T-helper 17 cell (primary cell): Measurements from ENCODE around the gene EEF1A1. TPM values are rescaled to one million over a fixed set of nuclear protein-coding genes. Genes with fewer than 3 reads are reported as not detected.
"Not testable (repeated sequence)": the region's sequence is repeated elsewhere in the genome, so short reads cannot be mapped to it uniquely, and the experiment has no call there.

ENCODE experiments used
- ATAC-seq: fragments of 150-1000 bp; cut with Tn5 transposase; 2 replicates; pipeline ENCODE4 v1.10.0; 2021; ENCODE audit warnings: mild to moderate bottlenecking, moderate library complexity
- DNase-seq, 3 donors: peaks; one replicate each; pipeline versions ENCODE4 v3.0.0 to v3.0.0-alpha.2; 2020 to 2021
- H3K9me3 ChIP-seq: one replicate; pipeline ENCODE4 v1.7.0; 2013; ENCODE audit warnings: low read length, mild to moderate bottlenecking; ENCODE audit not compliant: control insufficient read depth, poor library complexity, severe bottlenecking
- H3K27ac Mint-ChIP-seq: one replicate; pipeline ENCODE4 v1.8.0; 2022; ENCODE audit warnings: mild to moderate bottlenecking, moderate library complexity, mixed read lengths
- H3K27me3 Mint-ChIP-seq: one replicate; pipeline ENCODE4 v1.8.0; 2022; ENCODE audit warnings: mixed read lengths
- H3K36me3 Mint-ChIP-seq: one replicate; pipeline ENCODE4 v1.8.0; 2022; ENCODE audit warnings: low read depth, mixed read lengths
- H3K4me1 Mint-ChIP-seq: one replicate; pipeline ENCODE4 v1.8.0; 2022; ENCODE audit warnings: mild to moderate bottlenecking, mixed read lengths
- H3K4me3 Mint-ChIP-seq: one replicate; pipeline ENCODE4 v1.8.0; 2022; ENCODE audit warnings: mild to moderate bottlenecking, moderate library complexity, mixed read lengths
- total RNA-seq, 4 donors: library from RNA in 2 of 4; stranded (reverse) in 2 of 4; gene quantifications; one replicate each; pipeline ENCODE4 v1.2.3 and lab custom pipeline; 2022 to 2026

EEF1A1 gene
- total RNA-seq, 2 donors from 2014 or later, result 15,315 to 15,954 TPM

DNA sequence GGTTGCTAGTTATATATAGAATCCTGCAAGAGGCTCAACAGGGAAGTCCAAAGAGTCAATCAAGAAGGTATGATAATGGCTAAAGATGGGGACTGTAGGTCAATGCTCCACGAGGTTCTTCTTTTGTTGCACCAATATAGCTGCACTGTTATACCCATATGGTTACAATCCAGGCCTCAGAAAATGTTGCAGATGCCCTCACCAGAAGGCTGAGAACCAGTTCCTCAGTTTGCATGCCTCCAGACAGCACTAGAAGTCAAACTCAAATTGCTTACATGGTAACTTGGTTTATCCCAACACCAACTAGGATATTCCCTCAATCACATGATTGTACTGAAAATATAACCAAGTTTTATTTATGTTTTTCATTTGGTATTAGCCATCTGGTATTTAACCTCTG is 12.1 kb downstream of the EEF1A1 start:
- H3K9me3 ChIP-seq, result no peaks in the 10 kb centered on the region
- DNase-seq (no peak), ATAC-seq (no peak)
- Mint-ChIP-seq H3K4me1 (peaks cover 6% of the 10 kb centered on the region), H3K27me3 (no peaks in the 10 kb centered on the region), H3K36me3 (peaks cover 3% of the 10 kb centered on the region), H3K4me3 (no peak overlapping the region), H3K27ac (no peak overlapping the region)

- Mint-ChIP-seq H3K4me3 (no peak overlapping the region), H3K27me3 (no peaks in the 10 kb centered on the region), H3K4me1 (peaks cover 3% of the 10 kb centered on the region), H3K36me3 (peaks cover 2% of the 10 kb centered on the region), H3K27ac (no peak overlapping the region)
- no peaks in the 10 kb centered on the region for H3K9me3 ChIP-seq
- no peak for DNase-seq
- ATAC-seq, result no peak
Observed at GRCh38 chr6:73506246-73506645, 14.6 kb downstream of the EEF1A1 start.

- not testable (repeated sequence) for H3K4me1 Mint-ChIP-seq, ATAC-seq, DNase-seq
Observed at GRCh38 chr6:73505705-73506104, 15.1 kb downstream of the EEF1A1 start.

GRCh38 chr6:73505142-73505541 is 15.7 kb downstream of the EEF1A1 start:
- Mint-ChIP-seq H3K27ac (no peak overlapping the region), H3K27me3 (no peaks in the 10 kb centered on the region), H3K4me1 (peaks cover 3% of the 10 kb centered on the region), H3K36me3 (peaks cover 2% of the 10 kb centered on the region), H3K4me3 (no peak overlapping the region)
- no peaks in the 10 kb centered on the region for H3K9me3 ChIP-seq
- ATAC-seq (no peak), DNase-seq (no peak)

More at GRCh38 chr6:73505705-73506104, 15.1 kb downstream of the EEF1A1 start:
- not testable (repeated sequence) for H3K36me3 Mint-ChIP-seq, H3K4me3 Mint-ChIP-seq, H3K27me3 Mint-ChIP-seq, H3K9me3 ChIP-seq, H3K27ac Mint-ChIP-seq

DNA sequence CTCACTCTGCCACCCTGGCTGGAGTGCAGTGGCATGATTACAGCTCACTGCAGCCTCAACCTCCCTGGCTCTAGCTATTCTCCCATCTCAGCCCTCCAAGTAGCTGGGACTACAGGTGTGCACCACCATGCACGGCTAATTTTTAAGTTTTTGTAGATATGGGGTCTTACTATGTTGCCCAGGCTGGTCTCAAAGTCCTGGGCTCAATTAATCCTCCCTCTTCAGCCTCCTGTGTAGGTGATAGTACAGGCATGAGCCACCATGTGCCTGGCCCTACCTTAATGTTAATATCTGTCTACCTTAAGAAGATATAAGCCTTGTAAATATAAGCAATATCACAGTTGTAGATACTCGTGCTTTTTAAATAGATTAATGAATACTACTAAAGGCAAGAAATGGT is 16.7 kb downstream of the EEF1A1 start:
- Mint-ChIP-seq H3K27me3 (no peaks in the 10 kb centered on the region), H3K36me3 (peaks cover 2% of the 10 kb centered on the region), H3K4me1 (peaks cover 3% of the 10 kb centered on the region), H3K4me3 (no peak overlapping the region), H3K27ac (peak overlapping the region; percentile 62)
- DNase-seq, result no peak
- no peak for ATAC-seq
- no peaks in the 10 kb centered on the region for H3K9me3 ChIP-seq

DNA sequence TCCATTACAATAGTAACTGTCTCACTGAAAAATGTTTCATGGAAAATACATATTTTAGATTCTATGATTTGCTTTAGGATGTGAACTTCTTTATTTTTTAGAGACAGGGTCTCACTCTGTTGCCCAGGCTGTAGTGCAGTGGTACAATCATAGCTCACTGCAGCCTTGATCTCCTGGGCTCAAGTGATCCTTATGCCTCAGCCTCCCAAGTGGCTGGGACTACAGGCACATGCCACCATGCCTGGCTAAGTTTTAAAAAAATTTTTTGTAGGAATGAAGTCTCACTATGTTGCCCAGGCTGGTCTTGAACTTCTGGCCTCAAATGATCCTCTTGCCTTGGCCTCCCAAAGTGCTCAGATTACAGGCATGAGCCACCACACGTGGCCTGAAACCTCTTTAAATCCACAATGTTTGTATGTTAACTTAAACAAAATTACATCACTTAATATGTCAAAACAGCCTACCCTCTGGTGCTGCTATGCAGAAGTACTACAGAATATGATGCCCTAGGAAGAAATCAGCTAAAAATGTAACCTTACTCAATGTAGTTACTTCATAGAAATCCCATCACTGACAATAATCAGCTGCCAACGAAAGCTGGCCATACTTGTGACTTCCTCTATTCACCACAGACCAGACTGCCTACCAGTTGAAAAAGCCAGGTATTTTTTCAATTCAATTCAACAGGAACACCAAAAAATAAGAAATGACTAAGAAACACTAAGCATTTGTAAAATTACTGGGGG is 17.6 kb downstream of the EEF1A1 start:
- H3K9me3 ChIP-seq, result no peaks in the 10 kb centered on the region
- Mint-ChIP-seq H3K27me3 (no peaks in the 10 kb centered on the region), H3K36me3 (peaks cover 2% of the 10 kb centered on the region), H3K4me3 (no peak overlapping the region), H3K4me1 (peaks cover 3% of the 10 kb centered on the region), H3K27ac (peak overlapping the region; percentile 62)
- no peak for DNase-seq
- no peak for ATAC-seq

- H3K4me1 Mint-ChIP-seq, result no peaks in the 10 kb centered on the region
- ATAC-seq (no peak), DNase-seq (no peak)
- peaks cover 2% of the 10 kb centered on the region for H3K36me3 Mint-ChIP-seq
- no peak overlapping the region for H3K4me3 Mint-ChIP-seq
- no peaks in the 10 kb centered on the region for H3K9me3 ChIP-seq
- no peaks in the 10 kb centered on the region for H3K27me3 Mint-ChIP-seq
- peak overlapping the region; percentile 54 for H3K27ac Mint-ChIP-seq
Observed at GRCh38 chr6:73497915-73498314, 22.9 kb downstream of the EEF1A1 start.

DNA sequence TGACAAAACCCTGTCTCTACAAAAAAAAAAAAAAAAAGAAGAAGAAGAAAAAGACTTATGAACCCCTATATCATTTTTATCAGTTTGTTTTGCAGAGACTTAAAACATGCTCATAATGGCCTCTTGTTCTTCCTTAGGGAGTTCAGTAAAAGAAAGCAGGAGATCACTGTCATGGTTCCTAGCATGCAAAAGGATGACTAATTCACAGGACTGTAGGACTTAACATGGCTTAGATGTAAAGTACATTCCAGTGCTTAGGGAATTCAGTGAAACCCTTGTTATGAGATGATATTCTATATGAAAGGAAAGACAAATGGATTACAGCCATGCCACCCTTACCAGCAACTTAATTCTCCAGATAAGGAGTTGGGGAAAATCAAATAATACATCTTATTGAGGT is 29.5 kb downstream of the EEF1A1 start:
- no peak for ATAC-seq
- H3K4me1 Mint-ChIP-seq, result peaks cover 3% of the 10 kb centered on the region
- DNase-seq, result no peak
- no peaks in the 10 kb centered on the region for H3K9me3 ChIP-seq
- no peak overlapping the region for H3K4me3 Mint-ChIP-seq
- H3K36me3 Mint-ChIP-seq, result peaks cover 2% of the 10 kb centered on the region
- no peaks in the 10 kb centered on the region for H3K27me3 Mint-ChIP-seq
- H3K27ac Mint-ChIP-seq, result peak overlapping the region; percentile 56

- H3K27me3 Mint-ChIP-seq, result no peaks in the 10 kb centered on the region
- ATAC-seq (no peak), DNase-seq (no peak)
- H3K4me3 Mint-ChIP-seq, result no peak overlapping the region
- peaks cover 6% of the 10 kb centered on the region for H3K4me1 Mint-ChIP-seq
- no peaks in the 10 kb centered on the region for H3K9me3 ChIP-seq
- H3K36me3 Mint-ChIP-seq, result peaks cover 2% of the 10 kb centered on the region
- no peak overlapping the region for H3K27ac Mint-ChIP-seq
Observed at GRCh38 chr6:73487473-73487872, 33.4 kb downstream of the EEF1A1 start.

DNA sequence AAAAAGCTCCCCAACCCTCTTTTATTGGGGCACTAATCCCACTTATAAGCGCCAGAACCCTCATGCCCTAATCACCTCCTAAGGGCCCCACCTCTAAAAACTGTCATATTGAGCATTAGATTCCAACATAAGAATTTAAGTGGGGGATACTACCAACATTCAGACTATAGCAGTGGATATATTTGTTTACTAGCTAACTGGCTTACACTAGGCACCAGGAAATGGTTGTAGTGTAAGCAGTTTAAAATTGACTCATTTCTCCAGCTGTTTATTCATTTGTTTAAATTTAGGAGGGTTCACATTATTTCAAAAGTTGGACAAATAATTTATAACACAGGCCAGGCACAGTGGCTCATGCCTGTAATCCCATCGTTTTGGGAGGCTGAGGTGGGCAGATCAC is 36.4 kb downstream of the EEF1A1 start:
- no peak overlapping the region for H3K4me3 Mint-ChIP-seq
- peak overlapping the region; percentile 9 for H3K27ac Mint-ChIP-seq
- no peaks in the 10 kb centered on the region for H3K9me3 ChIP-seq
- ATAC-seq (no peak), DNase-seq (no peak)
- peaks cover 7% of the 10 kb centered on the region for H3K4me1 Mint-ChIP-seq
- peaks cover 4% of the 10 kb centered on the region for H3K36me3 Mint-ChIP-seq
- H3K27me3 Mint-ChIP-seq, result no peaks in the 10 kb centered on the region

GRCh38 chr6:73481969-73482368 is 38.9 kb downstream of the EEF1A1 start:
- ATAC-seq (no peak), DNase-seq (no peak)
- H3K9me3 ChIP-seq, result no peaks in the 10 kb centered on the region
- no peak overlapping the region for H3K4me3 Mint-ChIP-seq
- no peaks in the 10 kb centered on the region for H3K27me3 Mint-ChIP-seq
- H3K27ac Mint-ChIP-seq, result no peak overlapping the region
- H3K4me1 Mint-ChIP-seq, result peaks cover 7% of the 10 kb centered on the region
- H3K36me3 Mint-ChIP-seq, result peaks cover 4% of the 10 kb centered on the region

DNA sequence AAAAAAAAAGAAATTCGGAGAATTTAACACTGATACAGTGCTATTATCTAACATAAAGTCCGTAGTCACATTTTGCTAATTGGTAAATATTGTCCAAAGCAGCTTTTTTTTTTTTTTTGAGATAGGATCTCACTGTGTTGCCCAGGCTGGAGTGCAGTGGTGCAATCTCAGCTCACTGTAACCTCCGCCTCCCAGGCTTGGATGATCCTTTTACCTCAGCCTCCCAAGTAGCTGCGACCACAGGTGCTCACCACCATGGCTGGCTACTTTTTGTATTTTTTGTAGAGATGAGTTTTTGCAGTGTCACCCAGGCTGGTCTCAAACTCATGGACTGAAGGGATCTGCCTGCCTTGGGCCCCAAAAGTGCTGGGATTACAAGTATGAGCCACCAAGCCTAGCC is 43.4 kb downstream of the EEF1A1 start:
- DNase-seq (no peak), ATAC-seq (no peak)
- H3K4me1 Mint-ChIP-seq, result peaks cover 4% of the 10 kb centered on the region
- H3K9me3 ChIP-seq, result no peaks in the 10 kb centered on the region
- no peaks in the 10 kb centered on the region for H3K27me3 Mint-ChIP-seq
- H3K27ac Mint-ChIP-seq, result no peak overlapping the region
- no peak overlapping the region for H3K4me3 Mint-ChIP-seq
- H3K36me3 Mint-ChIP-seq, result peaks cover 5% of the 10 kb centered on the region

DNA sequence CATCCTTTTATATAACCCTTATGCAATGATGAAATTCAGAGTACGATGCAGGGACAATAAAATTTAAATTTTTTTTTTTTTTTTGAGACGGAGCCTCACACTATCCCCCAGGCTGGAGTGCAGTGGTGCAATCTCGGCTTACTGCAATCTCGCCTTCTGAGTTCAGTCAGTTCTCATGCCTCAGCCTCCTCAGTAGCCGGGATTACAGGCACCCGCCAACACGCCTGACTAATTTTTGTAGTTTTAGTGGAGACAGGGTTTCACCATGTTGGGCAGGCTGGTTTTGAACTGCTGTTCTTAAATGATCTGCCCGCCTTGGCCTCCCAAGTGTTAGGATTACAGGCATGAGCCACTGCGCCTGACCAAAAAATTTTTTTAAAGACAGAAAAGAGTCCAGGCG is 44.1 kb downstream of the EEF1A1 start:
- H3K36me3 Mint-ChIP-seq, result peaks cover 9% of the 10 kb centered on the region
- DNase-seq, result no peak
- H3K4me3 Mint-ChIP-seq, result no peak overlapping the region
- H3K27me3 Mint-ChIP-seq, result no peaks in the 10 kb centered on the region
- H3K4me1 Mint-ChIP-seq, result peaks cover 8% of the 10 kb centered on the region
- ATAC-seq, result no peak
- no peaks in the 10 kb centered on the region for H3K9me3 ChIP-seq
- H3K27ac Mint-ChIP-seq, result no peak overlapping the region

GRCh38 chr6:73471686-73472290 is 49.0 kb downstream of the EEF1A1 start:
- ATAC-seq, result peak; percentile 41
- H3K36me3 Mint-ChIP-seq, result peaks cover 9% of the 10 kb centered on the region

More at GRCh38 chr6:73471686-73472290, 49.0 kb downstream of the EEF1A1 start:
- Mint-ChIP-seq H3K27ac (peak overlapping the region; percentile 90), H3K4me3 (peak overlapping the region; percentile 64), H3K4me1 (peaks cover 9% of the 10 kb centered on the region), H3K27me3 (no peaks in the 10 kb centered on the region)
- DNase-seq, result no peak
- no peaks in the 10 kb centered on the region for H3K9me3 ChIP-seq
